Measurements from ENCODE around the gene NFX1. TPM values are rescaled to one million over a fixed set of nuclear protein-coding genes. Genes with fewer than 3 reads are reported as not detected.

NFX1 gene
- total RNA-seq, 4 donors from 2014 or later: 35.2 to 101 (median 59.6) TPM

- Histone ChIP-seq H3K4me3 (no peak overlapping the region), H3K4me1 (no peaks in the 10 kb centered on the region), H3K9me3 (no peaks in the 10 kb centered on the region), H3K27me3 (no peaks in the 10 kb centered on the region), H3K36me3 (peaks cover 0 to 98% (median 0%) of the 10 kb centered on the region in 3 donors), H3K27ac (no peak overlapping the region)
- no peak for DNase-seq
- TF ChIP-seq, protein P1, sequence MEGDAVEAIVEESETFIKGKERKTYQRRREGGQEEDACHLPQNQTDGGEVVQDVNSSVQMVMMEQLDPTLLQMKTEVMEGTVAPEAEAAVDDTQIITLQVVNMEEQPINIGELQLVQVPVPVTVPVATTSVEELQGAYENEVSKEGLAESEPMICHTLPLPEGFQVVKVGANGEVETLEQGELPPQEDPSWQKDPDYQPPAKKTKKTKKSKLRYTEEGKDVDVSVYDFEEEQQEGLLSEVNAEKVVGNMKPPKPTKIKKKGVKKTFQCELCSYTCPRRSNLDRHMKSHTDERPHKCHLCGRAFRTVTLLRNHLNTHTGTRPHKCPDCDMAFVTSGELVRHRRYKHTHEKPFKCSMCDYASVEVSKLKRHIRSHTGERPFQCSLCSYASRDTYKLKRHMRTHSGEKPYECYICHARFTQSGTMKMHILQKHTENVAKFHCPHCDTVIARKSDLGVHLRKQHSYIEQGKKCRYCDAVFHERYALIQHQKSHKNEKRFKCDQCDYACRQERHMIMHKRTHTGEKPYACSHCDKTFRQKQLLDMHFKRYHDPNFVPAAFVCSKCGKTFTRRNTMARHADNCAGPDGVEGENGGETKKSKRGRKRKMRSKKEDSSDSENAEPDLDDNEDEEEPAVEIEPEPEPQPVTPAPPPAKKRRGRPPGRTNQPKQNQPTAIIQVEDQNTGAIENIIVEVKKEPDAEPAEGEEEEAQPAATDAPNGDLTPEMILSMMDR (IDR thresholded peaks at IDR 0.05): no peak
- no peak for TF ChIP-seq POLR2A (IDR thresholded peaks at IDR 0.05)
Measured at GRCh38 chr9:33318225-33318624, 27.9 kb downstream of the NFX1 start.

- Histone ChIP-seq H3K4me3 (no peak overlapping the region), H3K36me3 (peaks cover 0 to 95% (median 0%) of the 10 kb centered on the region in 3 donors), H3K27ac (no peak overlapping the region), H3K27me3 (no peaks in the 10 kb centered on the region), H3K4me1 (no peaks in the 10 kb centered on the region), H3K9me3 (no peaks in the 10 kb centered on the region)
- no peak for DNase-seq
- no peak for TF ChIP-seq POLR2A (IDR thresholded peaks at IDR 0.05)
- TF ChIP-seq, protein P1 (IDR thresholded peaks at IDR 0.05): no peak
Measured at GRCh38 chr9:33318781-33319180, 28.5 kb downstream of the NFX1 start.

DNA sequence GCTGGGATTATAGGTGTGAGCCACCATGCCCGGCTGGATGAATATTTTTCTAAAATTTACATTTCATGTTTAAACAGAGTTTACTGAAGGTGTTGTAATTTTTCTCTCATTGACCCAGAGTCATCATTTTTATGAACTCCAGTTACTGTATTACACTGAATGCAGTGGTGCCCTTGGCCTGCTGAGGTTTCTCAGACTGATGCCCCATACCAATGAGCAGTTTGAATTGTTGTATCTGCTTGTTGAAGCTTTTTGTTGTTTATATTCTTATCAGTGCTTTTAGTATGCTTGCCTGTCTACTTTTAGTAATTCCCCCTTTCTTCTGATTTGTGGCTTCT, 29.9 kb downstream of the NFX1 start:
- no peaks in the 10 kb centered on the region for H3K4me1 ChIP-seq
- H3K36me3 ChIP-seq: peaks cover 0 to 91% (median 0%) of the 10 kb centered on the region in 3 donors
- H3K27me3 ChIP-seq: no peaks in the 10 kb centered on the region
- no peaks in the 10 kb centered on the region for H3K9me3 ChIP-seq
- TF ChIP-seq POLR2A (IDR thresholded peaks at IDR 0.05): no peak
- TF ChIP-seq, protein P1 (IDR thresholded peaks at IDR 0.05): no peak
- DNase-seq: no peak
- peak overlapping the region in 2 of 4 donors; percentile 2 to 28 for H3K27ac ChIP-seq
- no peak overlapping the region for H3K4me3 ChIP-seq

DNA sequence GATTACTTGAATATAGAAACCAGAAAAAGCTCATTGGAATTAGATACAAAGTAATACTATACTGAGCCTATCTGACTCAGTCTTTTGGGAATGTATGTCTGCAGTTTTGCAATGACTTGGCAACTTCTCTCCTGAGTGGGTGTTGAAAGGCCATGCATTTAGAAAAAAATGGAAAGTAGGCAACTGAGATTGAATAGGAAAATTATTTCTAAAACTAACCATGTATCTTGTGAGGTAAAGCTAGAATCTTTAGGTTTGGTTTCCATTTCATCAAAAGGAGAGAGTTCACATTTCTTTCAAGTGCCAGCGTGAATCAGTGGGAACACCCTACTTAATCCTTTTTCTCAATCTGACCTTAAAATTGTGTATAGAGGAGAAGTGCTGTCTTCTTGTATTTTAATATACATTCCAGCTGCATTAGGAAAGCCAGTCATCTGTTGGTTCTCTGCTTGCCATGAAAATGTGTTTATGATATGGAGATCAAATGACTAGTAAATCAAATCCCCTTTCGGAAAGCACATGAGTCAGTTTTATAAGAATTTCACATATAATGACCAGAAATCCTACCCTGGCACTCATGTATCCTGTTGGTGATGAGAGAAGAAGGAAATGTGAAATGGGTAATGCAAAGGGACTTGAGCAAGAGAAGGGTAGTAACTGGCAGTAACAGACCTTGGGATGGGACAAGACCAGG, 30.4 kb downstream of the NFX1 start:
- Histone ChIP-seq H3K4me1 (no peaks in the 10 kb centered on the region), H3K36me3 (peaks cover 0 to 90% (median 0%) of the 10 kb centered on the region in 3 donors), H3K27ac (peak overlapping the region in 1 of 4 donors; percentile 28), H3K9me3 (no peaks in the 10 kb centered on the region), H3K27me3 (no peaks in the 10 kb centered on the region), H3K4me3 (no peak overlapping the region)
- TF ChIP-seq, protein P1 (IDR thresholded peaks at IDR 0.05): no peak
- no peak for TF ChIP-seq POLR2A (IDR thresholded peaks at IDR 0.05)
- DNase-seq: no peak

DNA sequence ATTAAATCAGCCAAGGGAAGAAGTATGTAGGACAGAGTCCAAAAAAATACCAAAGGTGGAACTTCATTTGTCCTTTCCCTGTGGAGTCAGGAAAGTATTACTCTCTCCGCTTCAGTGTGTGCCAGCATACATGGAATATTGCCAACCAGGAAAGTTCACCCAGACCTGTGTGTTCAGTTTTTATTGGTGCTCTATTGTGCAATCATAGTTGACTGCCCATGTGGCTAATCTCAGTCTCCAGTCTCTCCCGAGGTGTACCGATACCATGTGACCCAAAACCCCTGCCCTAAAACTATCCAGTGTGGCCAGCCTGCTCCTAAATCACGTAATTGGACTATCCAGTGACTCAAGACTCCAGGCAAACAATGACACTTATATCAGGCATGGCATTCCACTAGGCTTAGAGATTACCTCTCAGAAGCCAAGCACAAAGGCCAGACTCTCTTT, 38.8 kb downstream of the NFX1 start:
- no peak for TF ChIP-seq POLR2A (IDR thresholded peaks at IDR 0.05)
- TF ChIP-seq, protein P1 (IDR thresholded peaks at IDR 0.05): no peak
- DNase-seq: peak in 2 of 3 donors; percentile 58 to 81
- peaks cover 0 to 39% (median 0%) of the 10 kb centered on the region in 3 donors for H3K36me3 ChIP-seq

More for the DNA sequence above, 38.8 kb downstream of the NFX1 start:
- Histone ChIP-seq H3K27ac (peak overlapping the region in 3 of 4 donors; percentile 69 to 87 (median 79)), H3K9me3 (no peaks in the 10 kb centered on the region), H3K4me1 (peaks cover 0 to 28% (median 1%) of the 10 kb centered on the region in 4 donors), H3K27me3 (no peaks in the 10 kb centered on the region), H3K4me3 (no peak overlapping the region)
